Liver (tissue), 9 donors: ENCODE data around the gene OSBPL10. TPM values are rescaled to one million over a fixed set of nuclear protein-coding genes. Genes with fewer than 3 reads are reported as not detected.

Source experiments
- DNase-seq: peaks from one replicate; pipeline ENCODE4 v3.0.0-alpha.2; 2017; ENCODE audit warnings: low spot score
- H3K27ac ChIP-seq, 2 donors: one replicate each; pipeline ENCODE4 v1.7.0; 2013; ENCODE audit warnings: inconsistent platforms in 2 of 2, low read length in 2 of 2, control low read depth in 1 of 2, low read depth in 1 of 2, mild to moderate bottlenecking in 1 of 2
- H3K27me3 ChIP-seq, 4 donors: one replicate each; pipeline versions ENCODE4 v1.6.1 to v1.7.0; 2013; ENCODE audit warnings: low read length in 3 of 4, inconsistent platforms in 1 of 4, mild to moderate bottlenecking in 1 of 4, moderate library complexity in 1 of 4; ENCODE audit not compliant: control insufficient read depth in 4 of 4, insufficient read depth in 4 of 4
- H3K36me3 ChIP-seq, 4 donors: one replicate each; pipeline versions ENCODE4 v1.6.1 to v1.7.0; 2013; ENCODE audit warnings: low read length in 3 of 4, mild to moderate bottlenecking in 3 of 4, low read depth in 1 of 4, moderate library complexity in 1 of 4; ENCODE audit not compliant: control insufficient read depth in 4 of 4, insufficient read depth in 3 of 4
- H3K4me1 ChIP-seq, 4 donors: one replicate each; pipeline versions ENCODE4 v1.6.1 to v1.7.0; 2013; ENCODE audit warnings: low read length in 3 of 4, mild to moderate bottlenecking in 3 of 4, moderate library complexity in 1 of 4; ENCODE audit not compliant: control insufficient read depth in 4 of 4, insufficient read depth in 4 of 4
- H3K4me3 ChIP-seq, 3 donors: one replicate each; pipeline versions ENCODE4 v1.6.1 to v1.7.0; 2013; ENCODE audit warnings: low read length in 3 of 3, control low read depth in 1 of 3, low read depth in 1 of 3, mild to moderate bottlenecking in 1 of 3
- H3K9ac ChIP-seq, 2 donors: one replicate each; pipeline ENCODE4 v1.7.0; 2013; ENCODE audit warnings: low read length in 2 of 2, mild to moderate bottlenecking in 2 of 2, moderate library complexity in 2 of 2, control low read depth in 1 of 2, low read depth in 1 of 2
- H3K9me3 ChIP-seq, 4 donors: one replicate each; pipeline versions ENCODE4 v1.6.1 to v1.7.0; 2013; ENCODE audit warnings: low read length in 3 of 4; ENCODE audit not compliant: control insufficient read depth in 4 of 4
- EGR1 ChIP-seq, 2 donors: IDR thresholded peaks; 2 replicates each; pipeline ENCODE4 v1.6.1; 2016 to 2018; ENCODE audit warnings: antibody characterized with exemption in 2 of 2, low read depth in 2 of 2
- FOXA1 ChIP-seq: IDR thresholded peaks from 2 replicates; pipeline ENCODE4 v1.6.1; 2016; ENCODE audit warnings: antibody characterized with exemption
- FOXA2 ChIP-seq: IDR thresholded peaks from 2 replicates; pipeline ENCODE4 v1.6.1; 2016; ENCODE audit warnings: antibody characterized with exemption
- GABPA ChIP-seq, 2 donors: IDR thresholded peaks in 1 of 2; conservative IDR thresholded peaks in 1 of 2; 2 replicates each; pipeline ENCODE4 v1.6.1; 2016; ENCODE audit warnings: antibody characterized with exemption in 2 of 2, mild to moderate bottlenecking in 1 of 2, moderate library complexity in 1 of 2
- HNF4G ChIP-seq: IDR thresholded peaks from 2 replicates; pipeline ENCODE4 v1.6.1; 2016; ENCODE audit warnings: antibody characterized with exemption
- NR2F2 ChIP-seq: IDR thresholded peaks from 2 replicates; pipeline ENCODE4 v1.6.1; 2016; ENCODE audit warnings: antibody characterized with exemption
- RXRA ChIP-seq, 2 donors: IDR thresholded peaks; 2 replicates each; pipeline ENCODE4 v1.6.1; 2017 to 2018; ENCODE audit warnings: antibody characterized with exemption in 2 of 2, mild to moderate bottlenecking in 1 of 2
- SP1 ChIP-seq: IDR thresholded peaks from 2 replicates; pipeline ENCODE4 v1.6.1; 2018; ENCODE audit warnings: antibody characterized with exemption, mild to moderate bottlenecking
- TAF1 ChIP-seq: conservative IDR thresholded peaks from 2 replicates; pipeline ENCODE4 v1.6.1; 2016; ENCODE audit warnings: antibody characterized with exemption, mild to moderate bottlenecking
- YY1 ChIP-seq: IDR thresholded peaks from 2 replicates; pipeline ENCODE4 v1.6.1; 2016; ENCODE audit warnings: antibody characterized with exemption, mild to moderate bottlenecking
- WGBS: extraction: QIAGEN DNeasy Blood & Tissue Kit; methylation state at CpG from one replicate; pipeline ENCODE4 v1.1.7; 2013; 5-methylcytosine and 5-hydroxymethylcytosine counted together
- polyA plus RNA-seq, 2 donors: library from polyadenylated mRNA; stranded (reverse) in 1 of 2; unstranded in 1 of 2; fragments of 200-250 nt in 1 of 2; fragments of >200 nt in 1 of 2; fragmentation: Nextera tagmentation in 1 of 2; extraction: Ambion mirVana in 1 of 2; gene quantifications; one replicate each; pipeline versions ENCODE4 v1.2.1 to v1.2.3, GENCODE V29; 2013 to 2015
- total RNA-seq, 2 donors: library from RNA; depleted of rRNA; stranded (reverse); fragments of >200 nt; gene quantifications; one replicate each; pipeline ENCODE4 v1.2.3, GENCODE V29; 2014
- TF ChIP-seq, protein P1 (sequence below): IDR thresholded peaks from 2 replicates; pipeline ENCODE4 v1.6.1; 2016; ENCODE audit warnings: antibody characterized with exemption
- TF ChIP-seq, protein P2 (sequence below): IDR thresholded peaks from 2 replicates; pipeline ENCODE4 v1.6.1; 2016; ENCODE audit warnings: antibody characterized with exemption, mild to moderate bottlenecking
- TF ChIP-seq, protein P3 (sequence below): IDR thresholded peaks from 2 replicates; pipeline ENCODE4 v1.6.1; 2016; ENCODE audit warnings: antibody characterized with exemption
- TF ChIP-seq, protein P4 (sequence below): IDR thresholded peaks from 2 replicates; pipeline ENCODE4 v1.6.1; 2016; ENCODE audit warnings: antibody characterized with exemption
- TF ChIP-seq, protein P5 (sequence below): fragments of 150-350 bp; IDR thresholded peaks from 2 replicates; pipeline ENCODE4 v1.5.1; 2017; ENCODE audit warnings: improper control_type of control experiment, low read depth, low read length; ENCODE audit not compliant: missing input control
- donor health status: healthy.
- donor health status: healthy.
- donor health status: healthy.
- donor health status: healthy.
- donor health status: healthy.

Gene OSBPL10
- total and polyA plus RNA-seq, 4 donors: 0.75 to 4.0 (median 1.7) TPM

DNA sequence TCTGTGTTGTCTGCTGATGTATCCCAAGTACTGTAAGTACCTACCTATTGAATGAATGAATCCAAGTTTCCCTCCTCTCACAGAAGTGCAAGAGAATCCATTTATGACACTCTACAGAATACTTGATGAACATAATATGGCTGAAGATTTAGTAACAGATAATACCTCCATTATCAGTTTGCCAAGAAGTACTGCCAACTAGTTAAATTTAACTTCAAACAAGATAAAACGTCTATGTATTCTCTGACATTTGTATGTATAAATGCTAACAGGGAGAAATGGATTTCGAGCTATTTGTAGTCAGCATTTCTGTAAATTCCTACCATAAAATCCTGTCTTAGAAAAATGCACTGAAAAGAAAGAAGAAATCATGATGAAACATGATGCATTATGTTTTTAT, 230.7 kb downstream of the OSBPL10 start:
- Histone ChIP-seq H3K4me3 (no peak overlapping the region), H3K36me3 (no peaks in the 10 kb centered on the region), H3K27me3 (no peaks in the 10 kb centered on the region), H3K9me3 (no peaks in the 10 kb centered on the region), H3K27ac (no peak overlapping the region), H3K4me1 (no peaks in the 10 kb centered on the region), H3K9ac (no peak overlapping the region)
- no peak for DNase-seq
- no peak for TF ChIP-seq YY1
- no peak for TF ChIP-seq SP1
- 53% methylated on average over 2 of the region's 2 CpGs for WGBS

DNA sequence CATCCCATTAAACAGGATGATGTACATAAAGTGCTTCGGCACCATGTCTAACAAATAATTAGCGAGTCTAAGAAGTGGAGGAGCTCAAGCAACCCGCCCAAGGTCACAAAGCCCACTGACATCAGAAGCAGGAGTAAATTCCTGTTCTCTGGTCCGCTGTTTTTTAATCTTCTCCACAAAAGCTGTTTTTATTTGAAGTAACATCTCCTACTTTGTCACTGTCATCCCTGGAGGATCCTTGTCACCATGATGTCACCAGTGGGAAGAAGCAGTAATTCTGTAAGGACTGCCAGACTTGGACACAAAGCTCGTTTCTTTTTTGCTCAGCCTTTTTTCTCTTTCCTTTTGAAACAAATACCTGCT, 232.1 kb downstream of the OSBPL10 start:
- Histone ChIP-seq H3K9me3 (no peaks in the 10 kb centered on the region), H3K27ac (no peak overlapping the region), H3K27me3 (no peaks in the 10 kb centered on the region), H3K4me3 (no peak overlapping the region), H3K9ac (no peak overlapping the region), H3K4me1 (no peaks in the 10 kb centered on the region), H3K36me3 (no peaks in the 10 kb centered on the region)
- TF ChIP-seq RXRA (IDR thresholded peaks at IDR 0.05) (no peak), TAF1 (no peak), NR2F2 (no peak), EGR1 (IDR thresholded peaks at IDR 0.05; ENCODE audit: low read depth in 2 of 2) (no peak), FOXA2 (no peak), GABPA (IDR thresholded peaks at IDR 0.05 in 1 of 2, conservative IDR thresholded peaks at IDR 0.05 in 1 of 2) (no peak), HNF4G (no peak), FOXA1 (no peak)
- TF ChIP-seq, protein P1, sequence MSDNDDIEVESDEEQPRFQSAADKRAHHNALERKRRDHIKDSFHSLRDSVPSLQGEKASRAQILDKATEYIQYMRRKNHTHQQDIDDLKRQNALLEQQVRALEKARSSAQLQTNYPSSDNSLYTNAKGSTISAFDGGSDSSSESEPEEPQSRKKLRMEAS: no peak
- TF ChIP-seq, protein P2, sequence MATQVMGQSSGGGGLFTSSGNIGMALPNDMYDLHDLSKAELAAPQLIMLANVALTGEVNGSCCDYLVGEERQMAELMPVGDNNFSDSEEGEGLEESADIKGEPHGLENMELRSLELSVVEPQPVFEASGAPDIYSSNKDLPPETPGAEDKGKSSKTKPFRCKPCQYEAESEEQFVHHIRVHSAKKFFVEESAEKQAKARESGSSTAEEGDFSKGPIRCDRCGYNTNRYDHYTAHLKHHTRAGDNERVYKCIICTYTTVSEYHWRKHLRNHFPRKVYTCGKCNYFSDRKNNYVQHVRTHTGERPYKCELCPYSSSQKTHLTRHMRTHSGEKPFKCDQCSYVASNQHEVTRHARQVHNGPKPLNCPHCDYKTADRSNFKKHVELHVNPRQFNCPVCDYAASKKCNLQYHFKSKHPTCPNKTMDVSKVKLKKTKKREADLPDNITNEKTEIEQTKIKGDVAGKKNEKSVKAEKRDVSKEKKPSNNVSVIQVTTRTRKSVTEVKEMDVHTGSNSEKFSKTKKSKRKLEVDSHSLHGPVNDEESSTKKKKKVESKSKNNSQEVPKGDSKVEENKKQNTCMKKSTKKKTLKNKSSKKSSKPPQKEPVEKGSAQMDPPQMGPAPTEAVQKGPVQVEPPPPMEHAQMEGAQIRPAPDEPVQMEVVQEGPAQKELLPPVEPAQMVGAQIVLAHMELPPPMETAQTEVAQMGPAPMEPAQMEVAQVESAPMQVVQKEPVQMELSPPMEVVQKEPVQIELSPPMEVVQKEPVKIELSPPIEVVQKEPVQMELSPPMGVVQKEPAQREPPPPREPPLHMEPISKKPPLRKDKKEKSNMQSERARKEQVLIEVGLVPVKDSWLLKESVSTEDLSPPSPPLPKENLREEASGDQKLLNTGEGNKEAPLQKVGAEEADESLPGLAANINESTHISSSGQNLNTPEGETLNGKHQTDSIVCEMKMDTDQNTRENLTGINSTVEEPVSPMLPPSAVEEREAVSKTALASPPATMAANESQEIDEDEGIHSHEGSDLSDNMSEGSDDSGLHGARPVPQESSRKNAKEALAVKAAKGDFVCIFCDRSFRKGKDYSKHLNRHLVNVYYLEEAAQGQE: no peak
- TF ChIP-seq, protein P3, sequence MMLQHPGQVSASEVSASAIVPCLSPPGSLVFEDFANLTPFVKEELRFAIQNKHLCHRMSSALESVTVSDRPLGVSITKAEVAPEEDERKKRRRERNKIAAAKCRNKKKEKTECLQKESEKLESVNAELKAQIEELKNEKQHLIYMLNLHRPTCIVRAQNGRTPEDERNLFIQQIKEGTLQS: no peak
- TF ChIP-seq, protein P4, sequence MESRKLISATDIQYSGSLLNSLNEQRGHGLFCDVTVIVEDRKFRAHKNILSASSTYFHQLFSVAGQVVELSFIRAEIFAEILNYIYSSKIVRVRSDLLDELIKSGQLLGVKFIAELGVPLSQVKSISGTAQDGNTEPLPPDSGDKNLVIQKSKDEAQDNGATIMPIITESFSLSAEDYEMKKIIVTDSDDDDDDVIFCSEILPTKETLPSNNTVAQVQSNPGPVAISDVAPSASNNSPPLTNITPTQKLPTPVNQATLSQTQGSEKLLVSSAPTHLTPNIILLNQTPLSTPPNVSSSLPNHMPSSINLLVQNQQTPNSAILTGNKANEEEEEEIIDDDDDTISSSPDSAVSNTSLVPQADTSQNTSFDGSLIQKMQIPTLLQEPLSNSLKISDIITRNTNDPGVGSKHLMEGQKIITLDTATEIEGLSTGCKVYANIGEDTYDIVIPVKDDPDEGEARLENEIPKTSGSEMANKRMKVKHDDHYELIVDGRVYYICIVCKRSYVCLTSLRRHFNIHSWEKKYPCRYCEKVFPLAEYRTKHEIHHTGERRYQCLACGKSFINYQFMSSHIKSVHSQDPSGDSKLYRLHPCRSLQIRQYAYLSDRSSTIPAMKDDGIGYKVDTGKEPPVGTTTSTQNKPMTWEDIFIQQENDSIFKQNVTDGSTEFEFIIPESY: no peak
- TF ChIP-seq, protein P5, sequence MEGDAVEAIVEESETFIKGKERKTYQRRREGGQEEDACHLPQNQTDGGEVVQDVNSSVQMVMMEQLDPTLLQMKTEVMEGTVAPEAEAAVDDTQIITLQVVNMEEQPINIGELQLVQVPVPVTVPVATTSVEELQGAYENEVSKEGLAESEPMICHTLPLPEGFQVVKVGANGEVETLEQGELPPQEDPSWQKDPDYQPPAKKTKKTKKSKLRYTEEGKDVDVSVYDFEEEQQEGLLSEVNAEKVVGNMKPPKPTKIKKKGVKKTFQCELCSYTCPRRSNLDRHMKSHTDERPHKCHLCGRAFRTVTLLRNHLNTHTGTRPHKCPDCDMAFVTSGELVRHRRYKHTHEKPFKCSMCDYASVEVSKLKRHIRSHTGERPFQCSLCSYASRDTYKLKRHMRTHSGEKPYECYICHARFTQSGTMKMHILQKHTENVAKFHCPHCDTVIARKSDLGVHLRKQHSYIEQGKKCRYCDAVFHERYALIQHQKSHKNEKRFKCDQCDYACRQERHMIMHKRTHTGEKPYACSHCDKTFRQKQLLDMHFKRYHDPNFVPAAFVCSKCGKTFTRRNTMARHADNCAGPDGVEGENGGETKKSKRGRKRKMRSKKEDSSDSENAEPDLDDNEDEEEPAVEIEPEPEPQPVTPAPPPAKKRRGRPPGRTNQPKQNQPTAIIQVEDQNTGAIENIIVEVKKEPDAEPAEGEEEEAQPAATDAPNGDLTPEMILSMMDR: no peak
- no peak for DNase-seq
- 73% methylated on average over 5 of the region's 5 CpGs for WGBS
